NK-92 treated with Interleukin-12 subunit alpha and Interleukin-12 subunit beta, amount 100 ng/mL, for 24 hours (cell line): ENCODE data around the gene CFAP99.
A peak's percentile ranks its signal among the peaks of the same experiment; 100 is the strongest.
"Not testable (repeated sequence)": the region's sequence is repeated elsewhere in the genome, so short reads cannot be mapped to it uniquely, and the experiment has no call there.

ENCODE experiments used
- DNase-seq: peaks from one replicate; lab custom pipeline; 2025; lab: John Stamatoyannopoulos, UW

CFAP99 gene

GRCh38 chr4:2429945-2430757 lies 11.4 kb downstream of the CFAP99 start:
- DNase-seq: not testable (repeated sequence)

- no peak for DNase-seq
These were observed 13.2 kb downstream of the CFAP99 start for GRCh38 chr4:2432004-2432403.

DNA sequence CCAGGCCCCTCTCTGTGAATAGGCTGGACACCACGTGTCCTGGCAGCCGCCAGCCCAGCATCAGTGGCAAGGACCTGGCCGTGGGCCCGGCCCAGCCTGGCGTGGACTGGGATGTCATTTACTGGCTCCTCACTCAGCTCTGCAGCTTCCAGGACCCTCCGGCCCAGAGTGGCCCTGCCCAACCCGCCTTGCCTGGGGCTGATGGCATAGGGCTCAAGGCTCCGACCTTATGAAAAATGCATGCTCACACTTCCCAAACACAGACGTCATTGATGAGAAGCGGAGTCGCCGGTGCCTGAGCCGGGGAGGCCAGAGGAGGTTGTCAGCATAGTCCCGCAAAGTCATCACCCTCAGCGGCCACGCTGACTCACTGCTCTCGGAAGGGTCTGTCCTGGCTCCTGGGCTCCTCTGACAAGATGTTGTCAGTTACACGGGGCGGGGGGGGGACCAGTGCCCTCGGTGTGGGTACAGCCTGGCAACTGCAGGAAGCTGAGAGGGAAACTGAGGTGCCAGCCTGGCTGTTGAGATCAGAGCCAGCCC lies 14.3 kb downstream of the CFAP99 start:
- DNase-seq: no peak

DNA sequence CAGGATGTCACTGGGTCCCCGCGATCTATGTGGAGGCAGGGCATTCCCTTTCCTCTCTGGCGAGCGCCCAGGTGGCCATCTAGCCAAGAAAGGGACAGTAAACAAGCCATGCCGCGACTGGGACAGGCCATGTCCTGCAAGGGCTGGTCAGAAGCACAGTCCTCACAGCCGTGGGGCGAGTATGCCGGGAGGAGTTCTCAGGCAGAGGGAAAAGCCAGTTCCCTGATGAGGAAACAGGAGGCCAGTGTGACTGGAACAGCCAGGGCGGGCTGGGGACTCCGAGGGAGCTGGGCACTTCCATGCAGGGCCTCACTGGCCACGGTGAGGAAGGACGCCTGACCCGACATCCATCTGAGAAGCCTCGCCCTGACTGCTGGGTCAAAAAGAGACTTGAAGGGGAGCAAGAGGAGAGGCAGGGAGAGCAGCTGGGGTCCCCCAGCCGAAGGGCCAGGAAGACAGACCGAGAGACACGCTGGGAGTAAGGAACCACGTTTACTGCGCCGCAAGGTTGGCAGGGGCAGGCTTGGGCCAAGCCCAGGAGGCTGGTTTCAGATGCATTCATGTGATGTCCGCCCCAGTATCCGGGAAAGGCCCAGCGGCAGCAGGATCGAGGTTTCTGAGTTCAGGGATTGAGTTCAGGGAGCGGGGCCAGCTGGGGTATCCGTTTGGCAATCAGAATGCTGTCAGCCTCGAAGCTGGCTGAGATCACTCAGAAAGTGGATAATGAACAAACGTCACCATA lies 15.0 kb downstream of the CFAP99 start:
- no peak for DNase-seq

GRCh38 chr4:2434420-2434819 lies 15.7 kb downstream of the CFAP99 start:
- no peak for DNase-seq

DNA sequence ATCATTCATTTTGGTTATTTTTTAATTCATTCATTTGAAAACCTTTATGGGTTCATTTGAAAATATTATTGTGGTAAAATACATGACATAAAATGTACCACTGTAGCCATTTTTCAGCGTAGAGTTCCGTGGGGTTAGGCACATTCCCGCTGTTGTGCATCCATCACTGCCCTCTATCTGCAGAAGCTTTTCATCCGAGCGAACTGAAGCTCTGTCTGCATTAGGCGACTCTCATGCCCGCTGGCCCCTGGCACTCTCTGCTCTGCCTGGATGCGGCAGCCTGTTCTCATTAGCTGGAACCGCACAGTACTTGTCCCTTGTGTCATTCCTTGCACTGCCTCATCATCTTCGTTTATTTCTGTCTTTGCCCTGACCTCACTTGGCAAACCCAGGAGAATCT lies 17.5 kb downstream of the CFAP99 start:
- DNase-seq: no peak

DNA sequence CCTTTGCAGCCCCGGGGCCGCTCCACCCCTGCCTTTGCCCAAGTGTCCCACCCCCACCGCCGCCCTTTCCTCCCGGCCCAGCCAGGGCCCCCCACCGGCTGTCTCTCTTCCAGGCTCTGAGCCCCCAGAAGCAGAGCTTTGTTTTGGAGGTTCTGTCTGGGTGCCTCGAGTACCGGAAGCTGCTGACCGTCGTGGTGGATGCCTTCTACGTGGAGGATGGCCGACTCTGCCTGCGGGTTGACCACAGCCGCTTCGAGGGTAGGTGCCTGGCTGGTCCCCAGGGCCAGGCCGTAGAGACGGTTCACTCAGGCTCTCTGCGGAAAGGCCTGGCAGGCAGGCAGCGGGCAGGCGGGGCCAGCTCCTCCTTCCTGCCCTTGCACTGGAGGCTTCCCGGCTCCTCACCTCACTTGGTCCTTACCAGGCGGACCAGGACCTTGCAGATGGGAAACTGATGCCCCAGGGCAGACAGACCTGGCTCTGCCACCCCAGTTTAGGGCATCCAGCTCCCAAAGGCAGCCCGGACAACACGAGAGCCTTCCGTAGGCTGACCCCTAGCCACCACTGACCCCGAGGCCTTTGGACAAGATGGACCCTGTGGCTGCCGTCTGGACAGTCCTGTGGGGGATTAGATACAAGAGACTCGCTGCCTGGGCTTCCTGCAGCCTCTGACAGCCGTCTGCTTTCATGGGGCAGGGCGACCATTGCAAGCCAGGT lies 18.2 kb downstream of the CFAP99 start:
- DNase-seq: no peak

DNA sequence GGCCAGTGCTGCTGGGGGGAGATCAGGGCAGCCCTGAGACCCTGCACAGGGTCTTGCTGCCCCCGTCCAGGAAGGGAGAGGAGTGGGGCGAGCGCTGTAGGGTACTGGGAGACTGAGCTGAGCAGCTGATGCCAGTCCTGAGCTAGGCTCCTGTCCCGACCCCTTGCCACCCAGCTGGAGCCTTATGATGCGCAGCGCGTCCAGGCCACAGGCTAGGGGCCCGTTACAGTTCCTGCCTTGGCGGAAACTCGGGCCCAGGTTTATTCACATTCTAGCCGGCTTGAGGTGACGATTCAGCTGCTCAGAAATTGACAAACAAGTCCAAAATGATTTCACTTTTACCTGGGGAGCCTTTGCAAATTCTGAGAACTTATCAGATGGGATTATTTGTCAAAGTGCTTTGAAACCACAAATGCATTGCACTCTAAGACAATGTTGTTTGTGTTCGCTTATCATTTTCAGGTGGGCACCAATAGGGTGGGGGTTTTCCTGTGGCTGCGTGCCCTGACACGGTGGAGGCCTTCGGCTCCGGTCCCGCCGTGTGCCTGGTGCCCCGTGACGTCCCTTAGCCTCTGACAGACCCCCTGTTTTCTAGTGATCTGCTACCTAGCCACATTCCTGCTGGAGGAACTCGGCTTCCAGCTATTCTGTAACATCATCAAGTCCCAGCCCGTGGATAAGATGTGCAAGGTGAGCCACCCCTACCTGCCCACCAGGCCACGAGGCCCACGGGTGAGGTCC lies 18.9 kb downstream of the CFAP99 start:
- DNase-seq: no peak

GRCh38 chr4:2438822-2439718 lies 20.3 kb downstream of the CFAP99 start:
- DNase-seq: no peak

DNA sequence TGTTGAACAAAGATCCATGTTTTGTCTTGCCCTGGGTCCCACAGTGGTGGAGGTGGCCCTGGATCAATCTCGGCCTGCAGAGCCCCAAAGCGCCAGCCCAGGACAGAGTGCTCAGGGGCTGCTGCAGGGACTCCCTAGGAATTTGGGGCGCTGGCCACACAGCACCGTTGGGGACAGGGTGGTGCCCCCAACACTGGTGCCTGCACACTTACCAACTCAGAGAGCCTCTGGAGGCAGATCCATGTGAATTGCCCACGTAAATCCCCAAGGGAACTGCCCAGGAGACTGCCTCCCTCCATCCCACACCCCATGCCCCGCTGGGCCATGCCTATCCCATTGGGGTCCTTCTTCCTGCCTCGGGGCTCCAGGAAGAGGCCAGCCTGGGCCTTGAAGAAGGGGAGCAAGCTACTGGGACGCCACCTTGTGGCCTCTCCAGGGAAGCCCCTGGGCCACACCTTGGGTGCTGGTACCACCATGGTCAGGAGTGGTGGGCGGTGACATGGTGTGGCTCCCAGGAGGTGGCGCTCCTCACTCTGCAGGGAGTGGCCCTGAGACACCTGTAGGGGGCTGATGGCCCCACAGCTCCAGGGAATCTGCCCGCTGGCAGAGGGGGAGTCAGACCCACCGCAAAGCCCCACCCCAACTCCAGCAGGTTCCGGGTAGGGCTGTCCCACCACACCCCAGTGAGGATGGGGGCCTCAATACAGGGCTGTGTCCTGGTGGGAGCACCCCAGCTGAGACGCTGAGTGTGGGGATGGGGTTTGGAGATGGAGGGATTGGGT lies 22.8 kb downstream of the CFAP99 start:
- DNase-seq: peak; percentile 68

- no peak for DNase-seq
These were observed 23.6 kb downstream of the CFAP99 start for GRCh38 chr4:2442175-2442993.

DNA sequence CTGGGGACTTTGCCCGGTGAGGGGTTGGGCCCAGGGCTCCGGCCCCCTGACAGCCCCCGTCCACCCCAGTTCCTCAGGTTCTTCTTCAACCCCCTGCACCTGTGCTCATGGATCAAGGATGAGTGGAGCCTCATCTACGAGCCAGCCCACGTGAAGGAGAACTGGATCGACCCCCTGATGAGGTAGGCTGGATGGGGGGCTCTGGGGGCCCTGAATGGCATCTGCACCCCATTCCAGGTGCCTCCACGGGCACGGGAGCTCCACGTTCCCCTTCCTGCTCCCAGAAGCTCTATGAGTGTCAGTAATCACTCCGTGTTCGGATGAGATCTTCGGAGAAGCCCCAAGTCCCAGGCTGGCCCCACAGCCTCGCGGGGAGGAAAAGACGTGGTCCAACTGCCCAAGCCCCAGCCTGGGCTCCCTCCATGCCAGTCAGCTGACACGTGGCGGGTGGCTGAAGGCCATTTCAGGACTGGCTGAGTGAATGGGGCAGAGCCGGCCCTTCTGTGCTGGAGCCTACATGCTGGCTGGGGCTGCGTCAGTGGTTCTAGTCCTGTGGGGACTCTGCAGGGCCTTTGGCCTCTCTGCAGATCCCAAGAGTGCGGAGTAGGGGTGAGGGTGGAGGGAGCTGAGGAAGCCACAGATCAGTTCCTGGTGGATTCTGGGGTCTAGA lies 24.4 kb downstream of the CFAP99 start:
- no peak for DNase-seq

DNA sequence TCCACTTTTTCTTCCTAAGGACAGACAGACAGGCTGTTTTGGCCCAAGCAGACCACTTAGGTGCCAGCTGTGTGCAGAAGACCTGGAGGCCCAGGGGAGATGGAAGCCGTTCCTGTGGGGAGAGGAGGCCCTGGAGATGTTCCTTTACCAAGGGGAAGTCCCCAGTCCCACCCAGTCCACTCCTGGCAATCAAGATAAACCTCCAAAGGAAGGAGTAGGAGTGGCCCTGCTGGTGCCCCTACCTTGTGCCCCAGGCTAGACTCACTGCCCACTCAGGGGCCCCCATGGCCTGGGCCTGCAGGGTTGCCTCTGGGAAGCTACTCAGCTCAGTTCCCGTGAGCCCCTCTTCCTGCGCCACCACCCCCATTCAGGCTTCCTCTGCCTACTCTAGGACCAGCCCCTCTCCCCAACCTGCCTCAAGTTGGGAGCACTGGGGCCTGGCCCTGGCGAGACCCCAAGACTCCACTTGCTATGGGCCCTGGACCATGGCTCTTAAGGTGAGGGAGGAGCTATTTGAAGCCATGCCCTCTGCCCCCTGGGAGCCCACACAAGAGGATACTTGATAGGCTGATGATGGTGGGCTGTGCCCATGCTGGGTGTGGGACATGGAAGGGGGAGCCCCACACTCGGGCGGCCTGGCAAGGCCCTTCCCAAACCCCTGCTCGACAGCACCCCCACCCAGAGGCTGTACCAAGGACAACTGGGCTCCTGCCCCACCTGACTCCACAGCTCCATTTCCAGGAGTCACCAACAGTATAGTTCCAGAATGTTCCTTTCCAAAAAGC lies 25.4 kb downstream of the CFAP99 start:
- no peak for DNase-seq

GRCh38 chr4:2445130-2445529 lies 26.4 kb downstream of the CFAP99 start:
- DNase-seq: no peak

DNA sequence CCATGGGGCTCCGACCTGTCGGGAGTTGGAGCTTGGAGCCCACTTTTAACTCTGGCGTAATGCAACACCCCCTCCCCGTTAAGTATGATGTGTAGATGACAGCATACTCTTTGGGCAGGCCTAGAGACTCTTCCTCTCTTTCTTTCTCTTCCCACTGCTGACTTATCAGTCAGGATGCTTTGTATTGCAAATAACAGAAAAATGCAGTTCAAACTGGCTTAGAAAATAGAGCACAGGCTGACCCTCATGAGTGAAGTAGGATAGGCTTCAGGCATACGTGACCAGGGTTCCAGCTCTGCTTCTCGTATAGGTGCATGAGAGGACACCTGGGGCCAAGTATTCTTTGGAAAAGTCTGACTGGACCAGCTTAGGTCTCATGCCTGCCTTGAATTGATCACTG lies 26.8 kb downstream of the CFAP99 start:
- no peak for DNase-seq

- no peak for DNase-seq
These were observed 28.2 kb downstream of the CFAP99 start for GRCh38 chr4:2446656-2447564.

DNA sequence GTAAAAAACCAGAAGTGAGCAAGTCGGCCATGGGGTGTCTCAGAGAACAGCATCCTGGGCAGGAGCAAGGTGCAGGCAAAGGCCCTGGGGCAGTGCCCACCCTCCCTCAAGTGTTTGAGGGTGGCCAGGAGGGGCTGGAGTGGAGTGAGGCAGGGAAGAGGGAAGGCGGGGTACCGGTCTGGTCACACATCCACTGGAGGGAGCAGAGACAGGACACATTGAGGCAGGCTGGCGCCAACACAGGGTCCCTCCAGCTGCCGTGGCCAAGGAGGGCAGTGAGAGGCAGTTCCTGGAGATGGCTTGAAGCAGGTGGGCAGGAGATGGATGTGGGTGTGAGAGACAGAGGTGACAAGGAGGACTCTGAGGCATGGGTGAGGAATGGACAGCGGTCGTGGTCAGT lies 29.8 kb downstream of the CFAP99 start:
- DNase-seq: no peak
